HEK293 (cell line): ENCODE results near the gene SPX.

Source experiments
- CTCF ChIA-PET: fragments of 350-600 bp; formaldehyde crosslinking; extraction: SDS; loops from one replicate; lab custom pipeline; 2021; ENCODE audit warnings: antibody characterized with exemption; lab: Yijun Ruan, JAX
- POLR2A ChIA-PET: fragments of 300-600 bp; formaldehyde crosslinking; extraction: SDS; loops from one replicate; lab custom pipeline; 2020; ENCODE audit warnings: antibody characterized with exemption, inconsistent platforms; lab: Yijun Ruan, JAX
- H3K27ac ChIP-seq: fragments of 200-500 bp; sonication (Bioruptor generic); 2 replicates; pipeline ENCODE4 v1.5.1; 2014; ENCODE audit warnings: low read depth, low read length, control low read depth, inconsistent platforms; ENCODE audit errors: extremely low read depth
- H3K36me3 ChIP-seq, 2 experiments: fragments of 200-500 bp in 1 of 2; sonication (Bioruptor generic) in 1 of 2; 1 replicate in 1 of 2; 2 replicates in 1 of 2; pipeline ENCODE4 v1.5.1; 2014 to 2017; ENCODE audit warnings: inconsistent platforms in 2 of 2, low read length in 2 of 2; ENCODE audit not compliant: control insufficient read depth in 2 of 2, insufficient read depth in 1 of 2
- H3K4me1 ChIP-seq: fragments of 200-500 bp; sonication (Bioruptor generic); 2 replicates; pipeline ENCODE4 v1.5.1; 2014; ENCODE audit warnings: mild to moderate bottlenecking, low read length, inconsistent platforms; ENCODE audit not compliant: control insufficient read depth, insufficient read depth
- H3K4me3 ChIP-seq: 2 replicates; pipeline ENCODE4 v1.5.1; 2011; ENCODE audit warnings: low read depth, mild to moderate bottlenecking, control low read depth, low read length, moderate library complexity
- H3K9me3 ChIP-seq: fragments of 200-500 bp; sonication (Bioruptor generic); 2 replicates; pipeline ENCODE4 v1.5.1; 2014; ENCODE audit warnings: low read depth, low read length, inconsistent platforms; ENCODE audit not compliant: control insufficient read depth, insufficient read depth
- GLIS2 ChIP-seq: fragments of 450-650 bp; formaldehyde crosslinking; IDR thresholded peaks from 2 replicates; pipeline ENCODE4 v1.5.1; 2016; ENCODE audit warnings: missing biosample characterization, missing genetic modification characterization
- KLF16 ChIP-seq: fragments of 450-650 bp; formaldehyde crosslinking; IDR thresholded peaks from 2 replicates; pipeline ENCODE4 v1.5.1; 2017; ENCODE audit warnings: missing biosample characterization, missing genetic modification characterization
- KLF17 ChIP-seq: fragments of 450-650 bp; formaldehyde crosslinking; IDR thresholded peaks from 2 replicates; pipeline ENCODE4 v1.5.1; 2016; ENCODE audit warnings: missing biosample characterization, missing genetic modification characterization
- KLF8 ChIP-seq: fragments of 450-650 bp; formaldehyde crosslinking; IDR thresholded peaks from 2 replicates; pipeline ENCODE4 v1.5.1; 2016; ENCODE audit warnings: missing biosample characterization, missing genetic modification characterization
- RBAK ChIP-seq: fragments of 450-650 bp; formaldehyde crosslinking; IDR thresholded peaks from 2 replicates; pipeline ENCODE4 v1.5.1; 2016; ENCODE audit warnings: missing biosample characterization, missing genetic modification characterization
- SCRT1 ChIP-seq: fragments of 450-650 bp; formaldehyde crosslinking; IDR thresholded peaks from 2 replicates; pipeline ENCODE4 v1.5.1; 2016; ENCODE audit warnings: missing biosample characterization, missing genetic modification characterization, borderline replicate concordance
- SETDB1 ChIP-seq: IDR thresholded peaks from one replicate; pipeline ENCODE4 v1.6.1; 2017; ENCODE audit warnings: mild to moderate bottlenecking, low read length, moderate library complexity, mixed read lengths; ENCODE audit not compliant: insufficient read length
- SP2 ChIP-seq: fragments of 450-650 bp; formaldehyde crosslinking; IDR thresholded peaks from 2 replicates; pipeline ENCODE4 v1.5.1; 2016; ENCODE audit warnings: missing biosample characterization, missing genetic modification characterization
- SP3 ChIP-seq: fragments of 450-650 bp; formaldehyde crosslinking; IDR thresholded peaks from 2 replicates; pipeline ENCODE4 v1.5.1; 2016; ENCODE audit warnings: missing biosample characterization, missing genetic modification characterization
- ZBTB20 ChIP-seq: fragments of 450-650 bp; formaldehyde crosslinking; IDR thresholded peaks from 2 replicates; pipeline ENCODE4 v1.5.1; 2016; ENCODE audit warnings: missing biosample characterization, missing genetic modification characterization
- ZBTB21 ChIP-seq: fragments of 450-650 bp; formaldehyde crosslinking; IDR thresholded peaks from 2 replicates; pipeline ENCODE4 v1.5.1; 2017; ENCODE audit warnings: missing biosample characterization, missing genetic modification characterization
- ZBTB48 ChIP-seq: fragments of 450-650 bp; formaldehyde crosslinking; IDR thresholded peaks from 2 replicates; pipeline ENCODE4 v1.5.1; 2016; ENCODE audit warnings: missing biosample characterization, missing genetic modification characterization
- ZBTB8A ChIP-seq: fragments of 450-650 bp; formaldehyde crosslinking; IDR thresholded peaks from 2 replicates; pipeline ENCODE4 v1.5.1; 2016; ENCODE audit warnings: missing biosample characterization, missing genetic modification characterization
- ZFP37 ChIP-seq: fragments of 450-650 bp; formaldehyde crosslinking; IDR thresholded peaks from 2 replicates; pipeline ENCODE4 v1.5.1; 2016; ENCODE audit warnings: missing biosample characterization, missing genetic modification characterization
- ZFP69B ChIP-seq: fragments of 450-650 bp; formaldehyde crosslinking; IDR thresholded peaks from 2 replicates; pipeline ENCODE4 v1.5.1; 2016; ENCODE audit warnings: missing biosample characterization, missing genetic modification characterization
- ZNF174 ChIP-seq: fragments of 450-650 bp; formaldehyde crosslinking; IDR thresholded peaks from 2 replicates; pipeline ENCODE4 v1.5.0; 2017; ENCODE audit warnings: missing biosample characterization, mild to moderate bottlenecking, missing genetic modification characterization
- ZNF184 ChIP-seq: fragments of 450-650 bp; IDR thresholded peaks from 2 replicates; pipeline ENCODE4 v1.5.1; 2018; ENCODE audit warnings: missing biosample characterization, mild to moderate bottlenecking, missing genetic modification characterization
- ZNF19 ChIP-seq: fragments of 450-650 bp; formaldehyde crosslinking; IDR thresholded peaks from 2 replicates; pipeline ENCODE4; 2016; ENCODE audit warnings: missing biosample characterization, missing genetic modification characterization, low read depth
- ZNF202 ChIP-seq: fragments of 450-650 bp; formaldehyde crosslinking; IDR thresholded peaks from 2 replicates; pipeline ENCODE4 v1.5.1; 2016; ENCODE audit warnings: missing biosample characterization, missing genetic modification characterization, borderline replicate concordance
- ZNF211 ChIP-seq: fragments of 450-650 bp; formaldehyde crosslinking; IDR thresholded peaks from 2 replicates; pipeline ENCODE4 v1.5.1; 2016; ENCODE audit warnings: low read depth, missing biosample characterization, missing genetic modification characterization
- ZNF26 ChIP-seq: fragments of 450-650 bp; formaldehyde crosslinking; IDR thresholded peaks from 2 replicates; pipeline ENCODE4 v1.5.1; 2016; ENCODE audit warnings: missing biosample characterization, missing genetic modification characterization
- ZNF37A ChIP-seq: fragments of 450-650 bp; IDR thresholded peaks from 2 replicates; pipeline ENCODE4 v1.5.1; 2018; ENCODE audit warnings: missing biosample characterization, missing genetic modification characterization
- ZNF426 ChIP-seq: fragments of 450-650 bp; formaldehyde crosslinking; IDR thresholded peaks from 2 replicates; pipeline ENCODE4 v1.5.1; 2017; ENCODE audit warnings: missing biosample characterization, missing genetic modification characterization, mild to moderate bottlenecking, inconsistent platforms, moderate library complexity
- ZNF555 ChIP-seq: fragments of 450-650 bp; formaldehyde crosslinking; conservative IDR thresholded peaks from 2 replicates; pipeline ENCODE4 v1.5.1; 2017; ENCODE audit warnings: missing biosample characterization, mild to moderate bottlenecking, missing genetic modification characterization, inconsistent platforms
- ZNF623 ChIP-seq: fragments of 450-650 bp; formaldehyde crosslinking; IDR thresholded peaks from 2 replicates; pipeline ENCODE4 v1.5.1; 2016; ENCODE audit warnings: missing biosample characterization, missing genetic modification characterization
- ZNF629 ChIP-seq: fragments of 450-650 bp; formaldehyde crosslinking; IDR thresholded peaks from 2 replicates; pipeline ENCODE4 v1.5.1; 2017; ENCODE audit warnings: missing biosample characterization, missing genetic modification characterization
- ZNF660 ChIP-seq: fragments of 450-650 bp; IDR thresholded peaks from 2 replicates; pipeline ENCODE4 v1.5.1; 2018; ENCODE audit warnings: missing biosample characterization, mild to moderate bottlenecking, missing genetic modification characterization
- ZNF76 ChIP-seq: fragments of 450-650 bp; formaldehyde crosslinking; IDR thresholded peaks from 2 replicates; pipeline ENCODE4; 2016; ENCODE audit warnings: low read depth, missing biosample characterization, missing genetic modification characterization, borderline replicate concordance
- ZSCAN18 ChIP-seq: fragments of 450-650 bp; formaldehyde crosslinking; IDR thresholded peaks from 2 replicates; pipeline ENCODE4 v1.5.1; 2016; ENCODE audit warnings: missing biosample characterization, missing genetic modification characterization
- ZSCAN30 ChIP-seq: fragments of 450-650 bp; IDR thresholded peaks from 2 replicates; pipeline ENCODE4 v1.5.1; 2018; ENCODE audit warnings: missing biosample characterization, mild to moderate bottlenecking, missing genetic modification characterization, moderate library complexity
- TF ChIP-seq, protein P1 (sequence below): fragments of 450-650 bp; formaldehyde crosslinking; IDR thresholded peaks from 2 replicates; pipeline ENCODE4; 2016; ENCODE audit warnings: missing biosample characterization, missing genetic modification characterization
- TF ChIP-seq, protein P2 (sequence below): fragments of 450-650 bp; IDR thresholded peaks from 2 replicates; pipeline ENCODE4 v1.5.1; 2018; ENCODE audit warnings: missing biosample characterization, mild to moderate bottlenecking, missing genetic modification characterization

Gene SPX

GRCh38 chr12:21501258-21502163 is 24.6 kb upstream of the SPX start, which contains the start of the genes GOLT1B and RECQL:
TSS of gene GOLT1B (plus strand) at chr12:21501789. CDS start at chr12:21501924, 135 bp downstream.
TSS of gene RECQL (minus strand) at chr12:21501635. CDS start at chr12:21499570, 2,065 bp downstream.
- peak within 1 kb of the TSS; percentile 81 for H3K27ac ChIP-seq
- H3K4me3 ChIP-seq, result peak within 1 kb of the TSS; percentile 85
- H3K9me3 ChIP-seq, result no peaks in the 10 kb centered on the region
- H3K36me3 ChIP-seq, result peaks cover 5 to 27% of the 10 kb centered on the region in 2 experiments; a peak in 2 of 3 replicates
- peaks cover 11% of the 10 kb centered on the region for H3K4me1 ChIP-seq
- POLR2A ChIA-PET, result interaction anchor here (1.0 to 2.1 kb wide), 11 partner anchors 9 to 165 kb away, joined by 3 to 13 read pairs (median 4); partner anchors contain the start of genes LDHB, PYROXD1 and SPX
- CTCF ChIA-PET, result interaction anchor here (0.6 to 1.0 kb wide), 2 partner anchors 149 to 253 kb away, joined by 4 to 5 read pairs; no protein-coding TSS in a partner anchor
- no peak for TF ChIP-seq ZNF202
- TF ChIP-seq, protein P1, sequence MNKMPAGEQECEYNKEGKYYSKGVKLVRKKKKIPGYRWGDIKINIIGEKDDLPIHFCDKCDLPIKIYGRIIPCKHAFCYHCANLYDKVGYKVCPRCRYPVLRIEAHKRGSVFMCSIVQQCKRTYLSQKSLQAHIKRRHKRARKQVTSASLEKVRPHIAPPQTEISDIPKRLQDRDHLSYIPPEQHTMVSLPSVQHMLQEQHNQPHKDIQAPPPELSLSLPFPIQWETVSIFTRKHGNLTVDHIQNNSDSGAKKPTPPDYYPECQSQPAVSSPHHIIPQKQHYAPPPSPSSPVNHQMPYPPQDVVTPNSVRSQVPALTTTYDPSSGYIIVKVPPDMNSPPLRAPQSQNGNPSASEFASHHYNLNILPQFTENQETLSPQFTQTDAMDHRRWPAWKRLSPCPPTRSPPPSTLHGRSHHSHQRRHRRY, result no peak
- no peak for TF ChIP-seq ZNF555 (tag by site-specific recombination)
- no peak for TF ChIP-seq ZNF19 (tag by site-specific recombination)
- no peak for TF ChIP-seq SCRT1
- TF ChIP-seq ZBTB20 (tag by site-specific recombination), result peak; percentile 91
- peak; percentile 81 for TF ChIP-seq SP3 (tag by site-specific recombination)
- no peak for TF ChIP-seq ZNF426
- peak; percentile 47; the same call in 1 of the 2 replicates for TF ChIP-seq ZFP37 (tag by site-specific recombination)
- TF ChIP-seq KLF8 (tag by site-specific recombination), result peak; percentile 91
- no peak for TF ChIP-seq ZNF211
- peak; percentile 52; the same call in 1 of the 2 replicates for TF ChIP-seq ZNF629 (tag by site-specific recombination)
- TF ChIP-seq ZSCAN30 (tag by site-specific recombination), result peak; percentile 54; the same call in 1 of the 2 replicates
- peak; percentile 51 for TF ChIP-seq SETDB1
- peak; percentile 43; the same call in 1 of the 2 replicates for TF ChIP-seq GLIS2
- TF ChIP-seq ZNF660 (tag by site-specific recombination), result peak; percentile 8
- TF ChIP-seq, protein P2, sequence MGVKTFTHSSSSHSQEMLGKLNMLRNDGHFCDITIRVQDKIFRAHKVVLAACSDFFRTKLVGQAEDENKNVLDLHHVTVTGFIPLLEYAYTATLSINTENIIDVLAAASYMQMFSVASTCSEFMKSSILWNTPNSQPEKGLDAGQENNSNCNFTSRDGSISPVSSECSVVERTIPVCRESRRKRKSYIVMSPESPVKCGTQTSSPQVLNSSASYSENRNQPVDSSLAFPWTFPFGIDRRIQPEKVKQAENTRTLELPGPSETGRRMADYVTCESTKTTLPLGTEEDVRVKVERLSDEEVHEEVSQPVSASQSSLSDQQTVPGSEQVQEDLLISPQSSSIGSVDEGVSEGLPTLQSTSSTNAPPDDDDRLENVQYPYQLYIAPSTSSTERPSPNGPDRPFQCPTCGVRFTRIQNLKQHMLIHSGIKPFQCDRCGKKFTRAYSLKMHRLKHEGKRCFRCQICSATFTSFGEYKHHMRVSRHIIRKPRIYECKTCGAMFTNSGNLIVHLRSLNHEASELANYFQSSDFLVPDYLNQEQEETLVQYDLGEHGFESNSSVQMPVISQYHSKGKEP, result no peak
- TF ChIP-seq ZNF26 (tag by site-specific recombination), result no peak
- no peak for TF ChIP-seq ZBTB8A (tag by site-specific recombination)
- TF ChIP-seq ZFP69B, result peak; percentile 32; the same call in 1 of the 2 replicates
- TF ChIP-seq ZNF174 (tag by site-specific recombination), result no peak
- TF ChIP-seq ZBTB21, result no peak
- TF ChIP-seq ZBTB48 (tag by site-specific recombination), result peak; percentile 77
- TF ChIP-seq ZNF623, result no peak
- TF ChIP-seq KLF16 (tag by site-specific recombination), result peak; percentile 62; the same call in 1 of the 2 replicates
- peak; percentile 70; the same call in 1 of the 2 replicates for TF ChIP-seq KLF17 (tag by site-specific recombination)
- no peak for TF ChIP-seq ZNF37A
- peak; percentile 85 for TF ChIP-seq ZNF76 (tag by site-specific recombination)
- no peak for TF ChIP-seq ZSCAN18 (tag by site-specific recombination)
- no peak for TF ChIP-seq RBAK (tag by site-specific recombination)
- TF ChIP-seq SP2 (tag by site-specific recombination), result peak; percentile 89
- TF ChIP-seq ZNF184 (tag by site-specific recombination), result no peak
